ENCODE results near the gene PSMG4. TPM values are rescaled to one million over a fixed set of nuclear protein-coding genes. Genes with fewer than 3 reads are reported as not detected.
"Not testable (repeated sequence)": the region's sequence is repeated elsewhere in the genome, so short reads cannot be mapped to it uniquely, and the experiment has no call there.

PSMG4 gene
- polyA plus RNA-seq, 1 donor (not counting 4 experiments of a cell fraction or from before 2014, with no cell fraction given) = 16.3 TPM

- Histone ChIP-seq H3K4me2 (ENCODE audit: control insufficient read depth, extremely low read depth, insufficient read depth, low read depth, low read length) (no peak overlapping the region), H3K27ac (ENCODE audit: control insufficient read depth, insufficient read depth, low read length) (no peak overlapping the region), H2AFZ (ENCODE audit: control insufficient read depth, low read length) (no peak overlapping the region), H3K79me2 (ENCODE audit: control insufficient read depth, insufficient read depth, low read length) (no peaks in the 10 kb centered on the region), H3K9me3 (ENCODE audit: control insufficient read depth, low read depth, low read length) (no peaks in the 10 kb centered on the region), H3K9ac (ENCODE audit: control insufficient read depth, extremely low read depth, insufficient read depth, low read length) (no peak overlapping the region), H3K27me3 (ENCODE audit: control insufficient read depth, extremely low read depth, insufficient read depth, low read length) (peaks cover 14% of the 10 kb centered on the region), H4K20me1 (ENCODE audit: control insufficient read depth, extremely low read depth, insufficient read depth, low read length) (no peaks in the 10 kb centered on the region), H3K36me3 (ENCODE audit: control insufficient read depth in 2 of 2, extremely low read depth in 1 of 2, insufficient read depth in 2 of 2, low read length in 2 of 2) (no peaks in the 10 kb centered on the region), H3K9me1 (ENCODE audit: control insufficient read depth, extremely low read depth, insufficient read depth, low read length) (no peaks in the 10 kb centered on the region), H3K4me3 (ENCODE audit: control insufficient read depth in 2 of 3, extremely low read depth in 1 of 3, insufficient read depth in 2 of 3, low read depth in 1 of 3, low read length in 3 of 3) (no peak overlapping the region), H3K4me1 (ENCODE audit: control insufficient read depth, extremely low read depth, insufficient read depth, low read length) (peaks cover 7% of the 10 kb centered on the region)
- DNase-seq (ENCODE audit: low read depth, low spot score) (no peak), FAIRE-seq (no peak)
- TF ChIP-seq EZH2 (IDR thresholded peaks at IDR 0.05; ENCODE audit: low read length) (no peak), CTCF (optimal IDR thresholded peaks at IDR 0.05 in 1 of 3, IDR thresholded peaks at IDR 0.05 in 1 of 3, conservative IDR thresholded peaks at IDR 0.05 in 1 of 3; ENCODE audit: extremely low read depth in 1 of 3, insufficient read depth in 2 of 3, low read length in 3 of 3) (no peak)
- dilution Hi-C loops (cut with MboI; ENCODE audit: extremely low pct_ligation_motif_present, low sequenced_read_pairs) = no loop called here
These were observed 14.5 kb upstream of the PSMG4 start for GRCh38 chr6:3244003-3244831.

- not testable (repeated sequence) for FAIRE-seq
These were observed 13.9 kb upstream of the PSMG4 start for GRCh38 chr6:3244832-3245161.

GRCh38 chr6:3245216-3245615, 13.5 kb upstream of the PSMG4 start:
- dilution Hi-C loops (cut with MboI; ENCODE audit: extremely low pct_ligation_motif_present, low sequenced_read_pairs) = no loop called here
- H3K4me2 ChIP-seq (ENCODE audit: control insufficient read depth, extremely low read depth, insufficient read depth, low read depth, low read length) = no peak overlapping the region
- no peak overlapping the region for H3K27ac ChIP-seq (ENCODE audit: control insufficient read depth, insufficient read depth, low read length)
- DNase-seq (ENCODE audit: low read depth, low spot score) = no peak
- FAIRE-seq = no peak
- H4K20me1 ChIP-seq (ENCODE audit: control insufficient read depth, extremely low read depth, insufficient read depth, low read length) = no peaks in the 10 kb centered on the region
- TF ChIP-seq EZH2 (IDR thresholded peaks at IDR 0.05; ENCODE audit: low read length) (no peak), CTCF (optimal IDR thresholded peaks at IDR 0.05 in 1 of 3, IDR thresholded peaks at IDR 0.05 in 1 of 3, conservative IDR thresholded peaks at IDR 0.05 in 1 of 3; ENCODE audit: extremely low read depth in 1 of 3, insufficient read depth in 2 of 3, low read length in 3 of 3) (no peak)
- H2AFZ ChIP-seq (ENCODE audit: control insufficient read depth, low read length) = no peak overlapping the region
- no peaks in the 10 kb centered on the region for H3K9me1 ChIP-seq (ENCODE audit: control insufficient read depth, extremely low read depth, insufficient read depth, low read length)
- H3K9ac ChIP-seq (ENCODE audit: control insufficient read depth, extremely low read depth, insufficient read depth, low read length) = no peak overlapping the region
- H3K4me3 ChIP-seq (ENCODE audit: control insufficient read depth in 2 of 3, extremely low read depth in 1 of 3, insufficient read depth in 2 of 3, low read depth in 1 of 3, low read length in 3 of 3) = no peak overlapping the region
- no peaks in the 10 kb centered on the region for H3K9me3 ChIP-seq (ENCODE audit: control insufficient read depth, low read depth, low read length)
- no peaks in the 10 kb centered on the region for H3K36me3 ChIP-seq (ENCODE audit: control insufficient read depth in 2 of 2, extremely low read depth in 1 of 2, insufficient read depth in 2 of 2, low read length in 2 of 2)
- H3K79me2 ChIP-seq (ENCODE audit: control insufficient read depth, insufficient read depth, low read length) = no peaks in the 10 kb centered on the region
- peaks cover 7% of the 10 kb centered on the region for H3K4me1 ChIP-seq (ENCODE audit: control insufficient read depth, extremely low read depth, insufficient read depth, low read length)
- H3K27me3 ChIP-seq (ENCODE audit: control insufficient read depth, extremely low read depth, insufficient read depth, low read length) = peaks cover 13% of the 10 kb centered on the region

More at GRCh38 chr6:3244832-3245161, 13.9 kb upstream of the PSMG4 start:
- H3K27ac ChIP-seq (ENCODE audit: control insufficient read depth, insufficient read depth, low read length); H2AFZ ChIP-seq (ENCODE audit: control insufficient read depth, low read length); H3K4me1 ChIP-seq (ENCODE audit: control insufficient read depth, extremely low read depth, insufficient read depth, low read length); DNase-seq (ENCODE audit: low read depth, low spot score); H3K9ac ChIP-seq (ENCODE audit: control insufficient read depth, extremely low read depth, insufficient read depth, low read length); H4K20me1 ChIP-seq (ENCODE audit: control insufficient read depth, extremely low read depth, insufficient read depth, low read length); H3K36me3 ChIP-seq (ENCODE audit: control insufficient read depth in 2 of 2, extremely low read depth in 1 of 2, insufficient read depth in 2 of 2, low read length in 2 of 2); dilution Hi-C loops (cut with MboI; ENCODE audit: extremely low pct_ligation_motif_present, low sequenced_read_pairs); H3K79me2 ChIP-seq (ENCODE audit: control insufficient read depth, insufficient read depth, low read length); H3K4me3 ChIP-seq (ENCODE audit: control insufficient read depth in 2 of 3, extremely low read depth in 1 of 3, insufficient read depth in 2 of 3, low read depth in 1 of 3, low read length in 3 of 3); H3K4me2 ChIP-seq (ENCODE audit: control insufficient read depth, extremely low read depth, insufficient read depth, low read depth, low read length); H3K9me1 ChIP-seq (ENCODE audit: control insufficient read depth, extremely low read depth, insufficient read depth, low read length); H3K9me3 ChIP-seq (ENCODE audit: control insufficient read depth, low read depth, low read length): not testable (repeated sequence)
- H3K27me3 ChIP-seq (ENCODE audit: control insufficient read depth, extremely low read depth, insufficient read depth, low read length) = peaks cover 14% of the 10 kb centered on the region
